ENCODE results near the gene MDP1.

Gene MDP1

GRCh38 chr14:24261969-24262327, 46.1 kb upstream of the MDP1 start:
- no peaks in the 10 kb centered on the region for H3K36me3 ChIP-seq (ENCODE audit: insufficient read depth)
- no peak overlapping the region for H3K9ac ChIP-seq
- no peaks in the 10 kb centered on the region for H3K27me3 ChIP-seq (ENCODE audit: insufficient read depth, low read depth)
- TF ChIP-seq CTCF (conservative IDR thresholded peaks at IDR 0.05; ENCODE audit: low read depth, low read length), result no peak
- no peak overlapping the region for H3K4me2 ChIP-seq
- no peak overlapping the region for H3K27ac ChIP-seq
- no peaks in the 10 kb centered on the region for H3K4me1 ChIP-seq (ENCODE audit: low read depth, poor library complexity, severe bottlenecking)
- H2AFZ ChIP-seq (ENCODE audit: low read depth), result no peak overlapping the region
- no peak overlapping the region for H3K4me3 ChIP-seq (IDR thresholded peaks at IDR 0.05; ENCODE audit: insufficient read depth, low read depth, low read length)
- H3K79me2 ChIP-seq (ENCODE audit: insufficient read depth, low read depth), result no peaks in the 10 kb centered on the region
- H4K20me1 ChIP-seq (ENCODE audit: insufficient read depth), result no peaks in the 10 kb centered on the region

GRCh38 chr14:24261256-24261968, 45.5 kb upstream of the MDP1 start:
- H3K36me3 ChIP-seq (ENCODE audit: insufficient read depth), result no peaks in the 10 kb centered on the region
- H3K4me2 ChIP-seq, result no peak overlapping the region
- H4K20me1 ChIP-seq (ENCODE audit: insufficient read depth), result no peaks in the 10 kb centered on the region
- no peak overlapping the region for H3K4me3 ChIP-seq (IDR thresholded peaks at IDR 0.05; ENCODE audit: insufficient read depth, low read depth, low read length)
- H3K4me1 ChIP-seq (ENCODE audit: low read depth, poor library complexity, severe bottlenecking), result no peaks in the 10 kb centered on the region
- H3K27ac ChIP-seq, result no peak overlapping the region
- H3K79me2 ChIP-seq (ENCODE audit: insufficient read depth, low read depth), result no peaks in the 10 kb centered on the region
- H2AFZ ChIP-seq (ENCODE audit: low read depth), result no peak overlapping the region
- no peaks in the 10 kb centered on the region for H3K27me3 ChIP-seq (ENCODE audit: insufficient read depth, low read depth)
- TF ChIP-seq CTCF (conservative IDR thresholded peaks at IDR 0.05; ENCODE audit: low read depth, low read length), result no peak
- H3K9ac ChIP-seq, result no peak overlapping the region

- Histone ChIP-seq H3K4me3 (IDR thresholded peaks at IDR 0.05; ENCODE audit: insufficient read depth, low read depth, low read length) (no peak overlapping the region), H4K20me1 (ENCODE audit: insufficient read depth) (no peaks in the 10 kb centered on the region), H3K27ac (no peak overlapping the region), H3K4me1 (ENCODE audit: low read depth, poor library complexity, severe bottlenecking) (no peaks in the 10 kb centered on the region), H2AFZ (ENCODE audit: low read depth) (no peak overlapping the region), H3K27me3 (ENCODE audit: insufficient read depth, low read depth) (no peaks in the 10 kb centered on the region), H3K9ac (no peak overlapping the region), H3K79me2 (ENCODE audit: insufficient read depth, low read depth) (no peaks in the 10 kb centered on the region), H3K4me2 (no peak overlapping the region), H3K36me3 (ENCODE audit: insufficient read depth) (no peaks in the 10 kb centered on the region)
- TF ChIP-seq CTCF (conservative IDR thresholded peaks at IDR 0.05; ENCODE audit: low read depth, low read length), result no peak
These were observed 44.9 kb upstream of the MDP1 start for GRCh38 chr14:24260780-24261157.

- no peak for TF ChIP-seq CTCF (conservative IDR thresholded peaks at IDR 0.05; ENCODE audit: low read depth, low read length)
- no peaks in the 10 kb centered on the region for H4K20me1 ChIP-seq (ENCODE audit: insufficient read depth)
- no peaks in the 10 kb centered on the region for H3K79me2 ChIP-seq (ENCODE audit: insufficient read depth, low read depth)
- no peak overlapping the region for H3K9ac ChIP-seq
- H3K4me3 ChIP-seq (IDR thresholded peaks at IDR 0.05; ENCODE audit: insufficient read depth, low read depth, low read length), result no peak overlapping the region
- H3K27ac ChIP-seq, result no peak overlapping the region
- H3K4me1 ChIP-seq (ENCODE audit: low read depth, poor library complexity, severe bottlenecking), result no peaks in the 10 kb centered on the region
- no peak overlapping the region for H2AFZ ChIP-seq (ENCODE audit: low read depth)
- no peaks in the 10 kb centered on the region for H3K27me3 ChIP-seq (ENCODE audit: insufficient read depth, low read depth)
- no peaks in the 10 kb centered on the region for H3K36me3 ChIP-seq (ENCODE audit: insufficient read depth)
- no peak overlapping the region for H3K4me2 ChIP-seq
These were observed 44.3 kb upstream of the MDP1 start for GRCh38 chr14:24260026-24260779.

Measured in KMS-11 (cell line).